Tibial nerve (tissue), 4 donors: Measurements from ENCODE around the gene PTK6. TPM values are rescaled to one million over a fixed set of nuclear protein-coding genes. Genes with fewer than 3 reads are reported as not detected.
"Not testable (repeated sequence)": the region's sequence is repeated elsewhere in the genome, so short reads cannot be mapped to it uniquely, and the experiment has no call there.

Experiments used
- DNase-seq, 2 donors: peaks; one replicate each; pipeline ENCODE4 v3.0.0-alpha.2; 2019; ENCODE audit warnings: low spot score in 2 of 2
- H3K27ac ChIP-seq, 4 donors: fragments of 200-600 bp; sonication (generic) in 3 of 4; one replicate each; pipeline ENCODE4 v1.5.1; 2017 to 2019; ENCODE audit warnings: mild to moderate bottlenecking in 1 of 4
- H3K27me3 ChIP-seq, 2 donors: fragments of 200-600 bp; sonication (generic) in 1 of 2; one replicate each; pipeline versions ENCODE4 v1.5.1 to v1.6.0; 2017 to 2019
- H3K36me3 ChIP-seq, 3 donors: fragments of 200-600 bp; sonication (generic); one replicate each; pipeline ENCODE4 v1.5.1; 2018 to 2019
- H3K4me1 ChIP-seq, 4 donors: fragments of 200-600 bp; sonication (generic) in 3 of 4; one replicate each; pipeline ENCODE4 v1.5.1; 2017 to 2019
- H3K4me3 ChIP-seq, 4 donors: fragments of 200-600 bp; sonication (generic) in 3 of 4; one replicate each; pipeline ENCODE4 v1.5.1; 2017 to 2019; ENCODE audit warnings: mild to moderate bottlenecking in 1 of 4, moderate library complexity in 1 of 4
- H3K9me3 ChIP-seq, 4 donors: fragments of 200-600 bp; sonication (generic) in 3 of 4; one replicate each; pipeline ENCODE4 v1.5.1; 2017 to 2019
- CTCF ChIP-seq, 5 experiments: fragments of 200-600 bp in 3 of 5; fragments of 450-650 bp in 2 of 5; sonication (generic) in 3 of 5; IDR thresholded peaks; one replicate each; pipeline ENCODE4 v1.5.1; 2016 to 2019; ENCODE audit warnings: antibody characterized with exemption in 5 of 5, mild to moderate bottlenecking in 3 of 5, moderate library complexity in 2 of 5
- EP300 ChIP-seq, 2 donors: sonication (generic); formaldehyde crosslinking; IDR thresholded peaks; one replicate each; pipeline ENCODE4 v1.6.1; 2017; ENCODE audit warnings: antibody characterized with exemption in 2 of 2, mild to moderate bottlenecking in 1 of 2
- POLR2A ChIP-seq, 2 donors: fragments of 450-650 bp; IDR thresholded peaks; one replicate each; pipeline ENCODE4 v1.6.1; 2017; ENCODE audit warnings: antibody characterized with exemption in 2 of 2, mild to moderate bottlenecking in 2 of 2, moderate library complexity in 2 of 2
- WGBS, 2 donors: methylation state at CpG; one replicate each; pipeline ENCODE4 v1.1.5; 2018; 5-methylcytosine and 5-hydroxymethylcytosine counted together
- total RNA-seq, 4 donors: library from RNA; depleted of rRNA; stranded (reverse); fragments of >200 nt; gene quantifications; one replicate each; pipeline ENCODE4 v1.1.0, GENCODE V29; 2016

PTK6 gene
- total RNA-seq, 4 donors from 2014 or later: 0.21 to 0.90 TPM; not detected in 2

GRCh38 chr20:63518351-63518861 lies 18.8 kb downstream of the PTK6 start:
- Histone ChIP-seq H3K4me3 (no peak overlapping the region), H3K27ac (no peak overlapping the region), H3K4me1 (peaks cover 0 to 34% (median 16%) of the 10 kb centered on the region in 4 donors), H3K36me3 (peaks cover 0 to 25% (median 0%) of the 10 kb centered on the region in 3 donors), H3K27me3 (peaks cover 0 to 4% of the 10 kb centered on the region in 2 donors), H3K9me3 (peaks cover 0 to 6% (median 0%) of the 10 kb centered on the region in 4 donors)
- no peak for DNase-seq
- TF ChIP-seq CTCF (IDR thresholded peaks at IDR 0.05) (no peak), EP300 (IDR thresholded peaks at IDR 0.05) (no peak), POLR2A (IDR thresholded peaks at IDR 0.05) (no peak)
- WGBS, 2 donors: 77 to 79% methylated on average over 16 to 19 of the region's 20 CpGs

- H3K27ac ChIP-seq: no peak overlapping the region
- no peak for DNase-seq
- 90 to 93% methylated on average over 27 to 31 of the region's 32 CpGs for WGBS, 2 donors
- H3K4me1 ChIP-seq: peaks cover 0 to 29% (median 14%) of the 10 kb centered on the region in 4 donors
- H3K36me3 ChIP-seq: peaks cover 0 to 17% (median 0%) of the 10 kb centered on the region in 3 donors
- no peak for TF ChIP-seq POLR2A (IDR thresholded peaks at IDR 0.05)
- no peak for TF ChIP-seq EP300 (IDR thresholded peaks at IDR 0.05)
- H3K27me3 ChIP-seq: peaks cover 0 to 10% of the 10 kb centered on the region in 2 donors
- H3K4me3 ChIP-seq: no peak overlapping the region
- H3K9me3 ChIP-seq: no peaks in the 10 kb centered on the region
These were observed 19.5 kb downstream of the PTK6 start for GRCh38 chr20:63517376-63518309.

- not testable (repeated sequence) for H3K27ac ChIP-seq, H3K36me3 ChIP-seq, H3K4me3 ChIP-seq, H3K4me1 ChIP-seq, H3K9me3 ChIP-seq, DNase-seq
- peaks cover 0 to 26% of the 10 kb centered on the region in 2 donors for H3K27me3 ChIP-seq
- 72 to 73% methylated on average over 10 of the region's 10 CpGs for WGBS, 2 donors
These were observed 22.7 kb downstream of the PTK6 start for GRCh38 chr20:63514520-63514919.

GRCh38 chr20:63513207-63513606 lies 24.0 kb downstream of the PTK6 start:
- TF ChIP-seq EP300 (IDR thresholded peaks at IDR 0.05): no peak
- no peak for TF ChIP-seq CTCF (IDR thresholded peaks at IDR 0.05)
- no peak for TF ChIP-seq POLR2A (IDR thresholded peaks at IDR 0.05)
- no peak overlapping the region for H3K27ac ChIP-seq
- H3K36me3 ChIP-seq: peaks cover 0 to 5% (median 0%) of the 10 kb centered on the region in 3 donors
- peaks cover 0 to 32% of the 10 kb centered on the region in 2 donors for H3K27me3 ChIP-seq
- no peak overlapping the region for H3K4me3 ChIP-seq
- H3K9me3 ChIP-seq: peaks cover 0 to 2% (median 0%) of the 10 kb centered on the region in 4 donors
- no peak for DNase-seq
- no peaks in the 10 kb centered on the region for H3K4me1 ChIP-seq
- WGBS, 2 donors: 78 to 83% methylated on average over 3 of the region's 3 CpGs

DNA sequence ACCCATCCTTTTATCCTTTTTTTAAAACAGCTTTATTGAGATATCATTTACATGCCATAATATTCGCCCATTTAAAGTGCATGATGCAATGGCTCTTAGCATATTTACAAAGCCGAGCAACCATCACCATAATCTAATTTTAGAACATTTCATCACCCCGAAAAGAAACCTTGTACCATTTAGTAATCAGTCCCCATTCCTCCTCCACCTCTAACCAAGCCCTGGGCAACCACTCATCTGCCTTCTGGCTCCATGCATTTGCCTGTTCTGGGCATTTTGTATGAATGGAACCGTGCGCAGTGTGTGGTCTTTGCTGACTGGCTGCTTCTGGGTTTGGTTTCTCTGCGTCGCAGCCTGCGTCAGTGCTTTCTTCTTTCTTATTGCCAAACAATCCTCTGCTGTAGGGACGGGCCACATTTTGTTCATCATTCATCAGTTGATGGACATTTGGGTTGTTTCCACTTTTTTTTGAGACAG lies 28.1 kb downstream of the PTK6 start:
- H3K27ac ChIP-seq: no peak overlapping the region
- TF ChIP-seq CTCF (IDR thresholded peaks at IDR 0.05) (no peak), POLR2A (IDR thresholded peaks at IDR 0.05) (no peak), EP300 (IDR thresholded peaks at IDR 0.05) (no peak)
- no peak overlapping the region for H3K4me3 ChIP-seq
- H3K9me3 ChIP-seq: peaks cover 0 to 37% (median 0%) of the 10 kb centered on the region in 4 donors
- H3K36me3 ChIP-seq: no peaks in the 10 kb centered on the region
- H3K27me3 ChIP-seq: peaks cover 0 to 31% of the 10 kb centered on the region in 2 donors
- 81 to 82% methylated on average over 9 of the region's 9 CpGs for WGBS, 2 donors
- no peaks in the 10 kb centered on the region for H3K4me1 ChIP-seq
- DNase-seq: no peak
